ENCODE results near the gene HOXD11. TPM values are rescaled to one million over a fixed set of nuclear protein-coding genes. Genes with fewer than 3 reads are reported as not detected.
A peak's percentile ranks its signal among the peaks of the same experiment; 100 is the strongest.

HOXD11 gene
- total and polyA plus RNA-seq, 5 donors, result not detected

DNA sequence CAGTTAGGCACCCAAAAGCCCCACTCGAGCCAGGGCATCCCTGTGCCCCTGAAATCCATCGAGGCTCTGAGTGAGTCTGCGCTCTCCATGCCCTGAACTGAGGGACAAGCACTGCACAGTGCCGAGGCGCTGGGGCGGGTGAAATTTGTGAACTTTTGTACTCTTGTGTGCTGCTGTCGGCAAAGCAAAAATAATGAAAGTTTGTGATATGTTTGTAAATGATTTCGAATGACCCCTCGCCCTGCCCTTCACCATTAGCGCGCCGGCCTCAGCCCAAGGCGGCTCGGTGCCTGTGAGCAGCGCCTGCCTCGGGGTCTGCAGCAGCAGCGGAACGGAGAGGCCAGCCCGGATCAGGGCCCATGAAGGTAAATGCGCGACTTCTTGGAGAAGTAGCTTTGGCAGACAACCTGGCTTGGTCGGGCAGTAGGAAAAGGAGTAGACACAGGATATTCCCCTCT is 42.4 kb downstream of the HOXD11 start:
- H3K9me3 ChIP-seq (ENCODE audit: control insufficient read depth, low read length), result no peaks in the 10 kb centered on the region
- DNase-seq (no peak), ATAC-seq (no peak)
- H3K27me3 ChIP-seq (ENCODE audit: control insufficient read depth, insufficient read depth), result peaks cover 3% of the 10 kb centered on the region
- H3K4me3 ChIP-seq (ENCODE audit: low read length), result no peak overlapping the region
- intact Hi-C loops (cut with DNase I), result loop anchor here in 3 of 4 donors (10.0 kb wide), 2 partner anchors 405 to 665 kb away; no protein-coding TSS in a partner anchor
- H3K4me1 ChIP-seq (ENCODE audit: control insufficient read depth, insufficient read depth, low read length), result peaks cover 3% of the 10 kb centered on the region
- H3K27ac ChIP-seq (ENCODE audit: low read length), result no peak overlapping the region
- 29% methylated on average over 22 of the region's 22 CpGs for WGBS

- no peak for ATAC-seq
- 20% methylated on average over 24 of the region's 24 CpGs for WGBS
- intact Hi-C loops (cut with DNase I), result loop anchor here in 3 of 4 donors (10.0 kb wide), 2 partner anchors 405 to 665 kb away; no protein-coding TSS in a partner anchor
Measured at GRCh38 chr2:176149939-176150583, 43.0 kb downstream of the HOXD11 start.

GRCh38 chr2:176150584-176151441 is 43.7 kb downstream of the HOXD11 start:
- DNase-seq, result no peak
- 23% methylated on average over 14 of the region's 14 CpGs for WGBS
- H3K9me3 ChIP-seq (ENCODE audit: control insufficient read depth, low read length), result no peaks in the 10 kb centered on the region
- H3K4me1 ChIP-seq (ENCODE audit: control insufficient read depth, insufficient read depth, low read length), result peaks cover 3% of the 10 kb centered on the region
- H3K27ac ChIP-seq (ENCODE audit: low read length), result no peak overlapping the region
- intact Hi-C loops (cut with DNase I), result no loop called here
- no peaks in the 10 kb centered on the region for H3K27me3 ChIP-seq (ENCODE audit: control insufficient read depth, insufficient read depth)
- no peak overlapping the region for H3K4me3 ChIP-seq (ENCODE audit: low read length)
- no peak for ATAC-seq

More at GRCh38 chr2:176149939-176150583, 43.0 kb downstream of the HOXD11 start:
- Histone ChIP-seq H3K9me3 (ENCODE audit: control insufficient read depth, low read length) (no peaks in the 10 kb centered on the region), H3K27ac (ENCODE audit: low read length) (no peak overlapping the region), H3K27me3 (ENCODE audit: control insufficient read depth, insufficient read depth) (no peaks in the 10 kb centered on the region), H3K4me3 (ENCODE audit: low read length) (no peak overlapping the region), H3K4me1 (ENCODE audit: control insufficient read depth, insufficient read depth, low read length) (peaks cover 3% of the 10 kb centered on the region)
- DNase-seq, result no peak

GRCh38 chr2:176151442-176152287 is 44.6 kb downstream of the HOXD11 start, which contains the start of gene HOXD4:
Gene HOXD4, plus strand, starts transcription at chr2:176151550. Its CDS starts 84 bp downstream, at chr2:176151634.
- Histone ChIP-seq H3K27ac (ENCODE audit: low read length) (no peak within 1 kb of the TSS), H3K9me3 (ENCODE audit: control insufficient read depth, low read length) (no peaks in the 10 kb centered on the region), H3K27me3 (ENCODE audit: control insufficient read depth, insufficient read depth) (no peaks in the 10 kb centered on the region), H3K4me1 (ENCODE audit: control insufficient read depth, insufficient read depth, low read length) (peaks cover 3% of the 10 kb centered on the region), H3K4me3 (ENCODE audit: low read length) (peak within 1 kb of the TSS; percentile 27)
- intact Hi-C loops (cut with DNase I), result no loop called here
- ATAC-seq (no peak), DNase-seq (no peak)
- WGBS, result 8% methylated on average over 55 of the region's 55 CpGs

DNA sequence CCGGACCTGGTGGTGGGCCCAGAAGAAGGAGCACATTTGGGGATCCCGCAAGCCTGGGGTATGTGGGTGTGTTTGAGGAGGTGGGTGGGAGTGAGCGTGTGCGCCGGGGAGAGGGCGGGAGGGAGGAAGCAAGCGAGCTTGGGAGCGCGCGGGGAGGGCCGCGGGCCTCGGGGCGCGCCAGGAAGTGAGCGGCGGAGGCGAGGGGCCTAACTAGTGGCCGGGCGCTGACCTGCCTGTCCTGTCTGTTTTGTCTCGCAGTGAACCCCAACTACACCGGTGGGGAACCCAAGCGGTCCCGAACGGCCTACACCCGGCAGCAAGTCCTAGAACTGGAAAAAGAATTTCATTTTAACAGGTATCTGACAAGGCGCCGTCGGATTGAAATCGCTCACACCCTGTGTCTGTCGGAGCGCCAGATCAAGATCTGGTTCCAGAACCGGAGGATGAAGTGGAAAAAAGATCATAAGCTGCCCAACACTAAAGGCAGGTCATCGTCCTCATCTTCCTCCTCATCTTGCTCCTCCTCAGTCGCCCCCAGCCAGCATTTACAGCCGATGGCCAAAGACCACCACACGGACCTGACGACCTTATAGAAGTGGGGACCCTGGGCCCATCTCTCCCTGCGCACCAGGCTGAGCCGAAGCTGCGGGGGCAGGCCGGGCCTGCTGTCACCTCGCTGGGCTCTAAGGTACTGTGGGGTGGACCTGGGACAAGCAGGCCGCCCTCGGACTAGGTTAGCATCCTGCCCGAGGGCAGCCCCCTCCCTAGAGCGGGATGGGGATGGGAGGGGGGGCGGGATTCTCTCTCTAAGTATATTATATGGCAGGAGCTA is 45.5 kb downstream of the HOXD11 start:
- Histone ChIP-seq H3K9me3 (ENCODE audit: control insufficient read depth, low read length) (no peaks in the 10 kb centered on the region), H3K4me1 (ENCODE audit: control insufficient read depth, insufficient read depth, low read length) (peaks cover 3% of the 10 kb centered on the region), H3K27me3 (ENCODE audit: control insufficient read depth, insufficient read depth) (no peaks in the 10 kb centered on the region), H3K4me3 (ENCODE audit: low read length) (peak overlapping the region; percentile 27), H3K27ac (ENCODE audit: low read length) (no peak overlapping the region)
- intact Hi-C loops (cut with DNase I), result no loop called here
- WGBS, result 16% methylated on average over 48 of the region's 48 CpGs
- DNase-seq (no peak), ATAC-seq (no peak)

DNA sequence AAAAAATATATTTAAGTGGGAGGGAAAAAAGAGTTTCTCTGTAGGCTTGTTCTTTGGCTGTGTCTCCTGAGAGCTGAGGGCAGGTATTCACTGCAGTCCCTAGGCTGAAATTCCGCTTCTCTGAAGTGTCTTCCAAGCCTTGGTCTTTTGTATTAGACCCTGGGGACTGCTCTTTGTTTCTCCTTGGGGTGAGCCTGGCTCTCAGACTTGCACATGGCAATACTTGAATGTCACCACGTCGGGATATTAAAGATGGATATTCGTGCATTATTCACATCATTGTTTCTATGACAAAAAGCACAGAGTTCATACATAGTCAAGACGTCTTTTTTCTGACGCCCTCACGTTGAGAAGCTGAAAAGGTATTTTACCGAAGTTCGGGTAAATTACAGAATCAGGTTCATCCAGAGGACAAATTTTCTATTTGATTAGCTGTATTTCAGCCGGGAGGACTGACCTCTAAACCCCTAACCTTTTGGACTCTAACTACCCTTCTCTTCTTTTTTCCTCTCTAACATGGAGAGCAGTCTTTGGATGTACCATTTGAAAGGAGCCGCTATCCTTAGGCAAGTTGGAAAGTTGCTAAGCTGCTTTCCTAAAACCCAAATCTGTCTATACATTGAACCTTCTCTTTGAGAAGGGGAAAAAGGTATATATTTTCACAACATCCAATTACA is 47.6 kb downstream of the HOXD11 start:
- peaks cover 6% of the 10 kb centered on the region for H3K4me1 ChIP-seq (ENCODE audit: control insufficient read depth, insufficient read depth, low read length)
- ATAC-seq (no peak), DNase-seq (no peak)
- intact Hi-C loops (cut with DNase I), result no loop called here
- WGBS, result 24% methylated on average over 11 of the region's 11 CpGs
- H3K27me3 ChIP-seq (ENCODE audit: control insufficient read depth, insufficient read depth), result no peaks in the 10 kb centered on the region
- H3K4me3 ChIP-seq (ENCODE audit: low read length), result no peak overlapping the region
- no peak overlapping the region for H3K27ac ChIP-seq (ENCODE audit: low read length)
- no peaks in the 10 kb centered on the region for H3K9me3 ChIP-seq (ENCODE audit: control insufficient read depth, low read length)

DNA sequence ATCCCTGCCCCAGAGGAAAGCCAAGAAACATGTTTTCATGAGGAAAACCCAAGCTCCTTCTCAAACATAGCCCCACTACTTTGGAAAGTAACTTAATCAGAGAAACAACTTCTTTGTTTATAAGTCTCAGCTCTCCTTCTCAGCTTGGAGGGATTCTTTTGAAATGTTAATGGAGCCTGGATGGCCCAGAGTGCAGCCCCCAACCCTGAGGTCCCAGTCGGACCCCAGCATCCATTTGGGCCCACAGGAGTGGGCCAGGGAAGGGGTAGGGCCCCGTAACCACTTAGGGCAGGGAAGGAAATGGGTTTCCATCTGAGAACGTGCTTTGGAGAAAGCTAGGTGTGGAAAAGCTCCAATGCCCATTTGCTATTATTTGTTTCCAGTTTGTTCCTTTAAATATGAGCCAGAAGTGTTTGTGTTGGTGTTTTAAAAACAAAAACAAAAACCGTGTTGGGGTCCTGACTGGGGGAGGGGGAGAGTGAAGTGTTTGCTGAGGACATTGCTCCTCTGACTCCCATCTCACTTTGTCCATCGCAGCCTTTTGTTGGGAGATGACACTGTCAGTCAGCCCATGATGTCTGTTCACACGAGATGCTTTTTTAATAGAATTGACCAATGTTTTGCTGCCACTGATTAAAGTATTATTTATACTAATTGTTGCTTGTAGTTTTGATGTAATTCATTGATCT is 48.4 kb downstream of the HOXD11 start:
- no peaks in the 10 kb centered on the region for H3K9me3 ChIP-seq (ENCODE audit: control insufficient read depth, low read length)
- WGBS, result 18% methylated on average over 6 of the region's 6 CpGs
- ATAC-seq, result no peak
- DNase-seq, result no peak
- H3K4me1 ChIP-seq (ENCODE audit: control insufficient read depth, insufficient read depth, low read length), result peaks cover 8% of the 10 kb centered on the region
- H3K27ac ChIP-seq (ENCODE audit: low read length), result no peak overlapping the region
- no peak overlapping the region for H3K4me3 ChIP-seq (ENCODE audit: low read length)
- intact Hi-C loops (cut with DNase I), result no loop called here
- H3K27me3 ChIP-seq (ENCODE audit: control insufficient read depth, insufficient read depth), result no peaks in the 10 kb centered on the region

GRCh38 chr2:176156301-176156806 is 49.3 kb downstream of the HOXD11 start:
- H3K4me3 ChIP-seq (ENCODE audit: low read length), result no peak overlapping the region
- no peak overlapping the region for H3K27ac ChIP-seq (ENCODE audit: low read length)
- H3K9me3 ChIP-seq (ENCODE audit: control insufficient read depth, low read length), result no peaks in the 10 kb centered on the region
- peaks cover 8% of the 10 kb centered on the region for H3K4me1 ChIP-seq (ENCODE audit: control insufficient read depth, insufficient read depth, low read length)
- no peak for DNase-seq
- intact Hi-C loops (cut with DNase I), result no loop called here
- 23% methylated on average over 8 of the region's 8 CpGs for WGBS
- H3K27me3 ChIP-seq (ENCODE audit: control insufficient read depth, insufficient read depth), result no peaks in the 10 kb centered on the region
- no peak for ATAC-seq

GRCh38 chr2:176156807-176157498 is 49.9 kb downstream of the HOXD11 start, which contains the start of gene HOXD3:
Gene HOXD3, plus strand, starts transcription at chr2:176157307. Its CDS starts 11,808 bp downstream, at chr2:176169115.
- H3K9me3 ChIP-seq (ENCODE audit: control insufficient read depth, low read length), result no peaks in the 10 kb centered on the region
- peak within 1 kb of the TSS; percentile 1 for H3K4me3 ChIP-seq (ENCODE audit: low read length)
- DNase-seq, result no peak
- intact Hi-C loops (cut with DNase I), result no loop called here
- WGBS, result 6% methylated on average over 48 of the region's 48 CpGs
- no peak within 1 kb of the TSS for H3K27ac ChIP-seq (ENCODE audit: low read length)
- no peak for ATAC-seq
- H3K27me3 ChIP-seq (ENCODE audit: control insufficient read depth, insufficient read depth), result no peaks in the 10 kb centered on the region
- peaks cover 5% of the 10 kb centered on the region for H3K4me1 ChIP-seq (ENCODE audit: control insufficient read depth, insufficient read depth, low read length)
